ENCODE data around the gene TPSB2.
"Not testable (repeated sequence)": the region's sequence is repeated elsewhere in the genome, so short reads cannot be mapped to it uniquely, and the experiment has no call there.

DNA sequence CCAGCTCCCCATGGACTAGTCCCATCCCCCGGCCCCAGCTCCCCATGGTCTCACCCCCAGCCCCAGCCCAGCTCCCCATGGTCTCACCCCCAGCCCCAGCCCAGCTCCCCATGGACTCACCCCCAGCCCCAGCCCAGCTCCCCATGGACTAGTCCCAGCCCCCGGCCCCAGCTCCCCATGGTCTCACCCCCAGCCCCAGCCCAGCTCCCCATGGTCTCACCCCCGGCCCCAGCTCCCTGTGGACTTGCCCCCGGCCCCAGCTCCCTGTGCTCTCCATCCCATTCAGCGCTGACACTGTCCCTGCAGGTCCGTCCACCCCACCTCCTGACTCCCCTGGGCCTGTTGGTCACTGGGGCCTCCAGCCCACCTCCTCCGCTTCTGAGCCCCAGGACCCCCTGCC is 1.3 kb upstream of the TPSB2 start:
- TF ChIP-seq CTCF (IDR thresholded peaks at IDR 0.05; ENCODE audit: low read depth, low read length); EZH2phosphoT487 (IDR thresholded peaks at IDR 0.05; ENCODE audit: low read depth): not testable (repeated sequence)
